Retinal pigment epithelial cell (primary cell): Measurements from ENCODE around the gene MYOCOS.

ENCODE experiments used
- DNase-seq: peaks from one replicate; pipeline ENCODE4 v3.0.0-alpha.2; 2010; ENCODE audit warnings: low read depth
- H3K4me3 ChIP-seq: 2 replicates; pipeline ENCODE4 v1.5.1; 2011; ENCODE audit warnings: mild to moderate bottlenecking, low read length, control low read depth, moderate library complexity
- CTCF ChIP-seq: conservative IDR thresholded peaks from 2 replicates; pipeline ENCODE4 v1.5.1; 2011; ENCODE audit warnings: low read depth, low read length, control low read depth, inconsistent platforms

MYOCOS gene

GRCh38 chr1:171625225-171625624 is 3.2 kb downstream of the MYOCOS start:
- TF ChIP-seq CTCF: no peak
- no peak overlapping the region for H3K4me3 ChIP-seq
- no peak for DNase-seq

GRCh38 chr1:171627020-171627419 is 5.0 kb downstream of the MYOCOS start:
- H3K4me3 ChIP-seq: no peak overlapping the region
- no peak for DNase-seq
- TF ChIP-seq CTCF: no peak

- no peak for TF ChIP-seq CTCF
- no peak for DNase-seq
- H3K4me3 ChIP-seq: no peak overlapping the region
Measured at GRCh38 chr1:171628225-171628624, 6.2 kb downstream of the MYOCOS start.

- DNase-seq: no peak
- no peak overlapping the region for H3K4me3 ChIP-seq
- no peak for TF ChIP-seq CTCF
Measured at GRCh38 chr1:171635661-171636060, 13.6 kb downstream of the MYOCOS start.

GRCh38 chr1:171636141-171636540 is 14.1 kb downstream of the MYOCOS start:
- TF ChIP-seq CTCF: no peak
- no peak for DNase-seq
- no peak overlapping the region for H3K4me3 ChIP-seq

- no peak for TF ChIP-seq CTCF
- H3K4me3 ChIP-seq: no peak overlapping the region
- DNase-seq: no peak
Measured at GRCh38 chr1:171637928-171638576, 16.0 kb downstream of the MYOCOS start.

GRCh38 chr1:171640225-171640624 is 18.2 kb downstream of the MYOCOS start:
- no peak overlapping the region for H3K4me3 ChIP-seq
- no peak for DNase-seq
- no peak for TF ChIP-seq CTCF
